Neural cell (in vitro differentiated cells): ENCODE measurements around the gene RBMS3. TPM values are rescaled to one million over a fixed set of nuclear protein-coding genes. Genes with fewer than 3 reads are reported as not detected.

Experiments
- H2AFZ ChIP-seq: fragments of 200-600, 300-800 bp; sonication (generic), shearing (Covaris generic); 2 replicates; pipeline ENCODE4 v1.6.0; 2014; ENCODE audit warnings: low read depth, mild to moderate bottlenecking, antibody characterized with exemption, low read length, moderate library complexity
- H3F3A ChIP-seq: fragments of 200-600 bp; shearing (Covaris generic); 2 replicates; pipeline ENCODE4 v1.6.1; 2016; ENCODE audit warnings: mild to moderate bottlenecking, moderate library complexity, mixed read lengths, antibody characterized with exemption, low read length; ENCODE audit not compliant: insufficient read depth, poor library complexity, severe bottlenecking
- H3K27ac ChIP-seq: fragments of 200-600, 300-800 bp; sonication (generic), shearing (Covaris generic); 2 replicates; pipeline ENCODE4 v1.5.1; 2014; ENCODE audit warnings: mild to moderate bottlenecking, low read length, moderate library complexity
- H3K27me3 ChIP-seq: fragments of 300-800, 200-600 bp; sonication (generic), shearing (Covaris generic); 2 replicates; pipeline ENCODE4 v1.6.0; 2014; ENCODE audit warnings: mild to moderate bottlenecking, low read depth, low read length, moderate library complexity; ENCODE audit not compliant: insufficient read depth
- H3K36me3 ChIP-seq: fragments of 300-800, 200-600 bp; sonication (generic), shearing (Covaris generic); 2 replicates; pipeline ENCODE4 v1.5.1; 2014; ENCODE audit warnings: mild to moderate bottlenecking, antibody characterized with exemption, low read length, moderate library complexity; ENCODE audit not compliant: insufficient read depth
- H3K4me2 ChIP-seq: fragments of 300-800, 200-600 bp; sonication (generic), shearing (Covaris generic); 2 replicates; pipeline ENCODE4 v1.6.0; 2014; ENCODE audit warnings: mild to moderate bottlenecking, low read length
- H3K4me3 ChIP-seq: fragments of 300-800, 200-600 bp; sonication (generic), shearing (Covaris generic); 2 replicates; pipeline ENCODE4 v1.5.1; 2014; ENCODE audit warnings: mild to moderate bottlenecking, low read length, moderate library complexity
- H3K79me2 ChIP-seq: fragments of 200-600 bp; shearing (Covaris generic); replicated peaks from 2 replicates; pipeline ENCODE4 v1.6.0; 2014; ENCODE audit warnings: mild to moderate bottlenecking, low read length, moderate library complexity; ENCODE audit not compliant: insufficient read depth
- H3K9ac ChIP-seq: fragments of 300-800, 200-600 bp; sonication (generic), shearing (Covaris generic); 2 replicates; pipeline ENCODE4 v1.6.1; 2016; ENCODE audit warnings: mild to moderate bottlenecking, low read length, mixed read lengths
- H3K9me2 ChIP-seq: fragments of 200-600 bp; shearing (Covaris generic); 2 replicates; pipeline ENCODE4 v1.6.1; 2016; ENCODE audit warnings: mild to moderate bottlenecking, low read length, mixed read lengths; ENCODE audit not compliant: insufficient read depth
- H3K9me3 ChIP-seq: fragments of 200-600, 300-800 bp; sonication (generic), shearing (Covaris generic); 2 replicates; pipeline ENCODE4 v1.6.1; 2016; ENCODE audit warnings: mild to moderate bottlenecking, mixed run types, low read length, moderate library complexity, mixed read lengths
- H4K20me1 ChIP-seq: fragments of 200-600 bp; shearing (Covaris generic); 2 replicates; pipeline ENCODE4 v1.6.1; 2016; ENCODE audit warnings: mild to moderate bottlenecking, mixed run types; ENCODE audit not compliant: insufficient read depth
- CTCF ChIP-seq: fragments of 450-650 bp; IDR thresholded peaks from 2 replicates; pipeline ENCODE4 v1.5.1; 2014; ENCODE audit warnings: antibody characterized with exemption, mild to moderate bottlenecking, moderate library complexity; ENCODE audit not compliant: poor library complexity, severe bottlenecking
- EP300 ChIP-seq: fragments of 450-650 bp; conservative IDR thresholded peaks from 2 replicates; pipeline ENCODE4 v1.6.1; 2014; ENCODE audit warnings: antibody characterized with exemption, mild to moderate bottlenecking, moderate library complexity; ENCODE audit not compliant: poor library complexity, severe bottlenecking
- EZH2 ChIP-seq: fragments of 200-600, 300-800 bp; shearing (Covaris generic), sonication (generic); IDR thresholded peaks from 2 replicates; pipeline ENCODE4 v1.6.1; 2014; ENCODE audit warnings: antibody characterized with exemption, low read length, borderline replicate concordance, mild to moderate bottlenecking; ENCODE audit not compliant: insufficient read depth, poor library complexity, severe bottlenecking
- MXI1 ChIP-seq: fragments of 450-650 bp; conservative IDR thresholded peaks from 2 replicates; pipeline ENCODE4 v1.6.1; 2014; ENCODE audit warnings: antibody characterized with exemption, mild to moderate bottlenecking; ENCODE audit not compliant: poor library complexity, severe bottlenecking
- POLR2AphosphoS5 ChIP-seq: IDR thresholded peaks from 2 replicates; pipeline ENCODE4 v1.6.1; 2012
- RAD21 ChIP-seq: fragments of 450-650 bp; conservative IDR thresholded peaks from 2 replicates; pipeline ENCODE4 v1.6.1; 2014; ENCODE audit warnings: antibody characterized with exemption, mild to moderate bottlenecking, moderate library complexity
- REST ChIP-seq: IDR thresholded peaks from 2 replicates; pipeline ENCODE4 v1.6.1; 2012; ENCODE audit warnings: borderline replicate concordance
- SMC3 ChIP-seq: fragments of 450-650 bp; conservative IDR thresholded peaks from 2 replicates; pipeline ENCODE4 v1.6.1; 2014; ENCODE audit warnings: antibody characterized with exemption, mild to moderate bottlenecking, moderate library complexity; ENCODE audit not compliant: poor library complexity
- TAF1 ChIP-seq: IDR thresholded peaks from 2 replicates; pipeline ENCODE4 v1.6.1; 2012; ENCODE audit warnings: low read depth
- polyA plus RNA-seq: library from polyadenylated mRNA; depleted of rRNA; stranded (reverse); fragments of >200 nt; gene quantifications from 2 replicates; pipeline ENCODE4 v1.2.3, GENCODE V29; 2014

Gene RBMS3
- polyA plus RNA-seq, 1 donor from 2014 or later: 0.53 TPM

GRCh38 chr3:29991198-29991597 is 710.3 kb downstream of the RBMS3 start:
- Histone ChIP-seq H3K4me3 (no peak overlapping the region), H3K27ac (no peak overlapping the region), H3F3A (no peaks in the 10 kb centered on the region), H4K20me1 (no peaks in the 10 kb centered on the region), H3K4me2 (no peak overlapping the region), H2AFZ (no peak overlapping the region), H3K9me2 (no peaks in the 10 kb centered on the region), H3K9me3 (no peaks in the 10 kb centered on the region), H3K27me3 (no peaks in the 10 kb centered on the region), H3K79me2 (no peaks in the 10 kb centered on the region), H3K36me3 (no peaks in the 10 kb centered on the region), H3K9ac (no peak overlapping the region)
- TF ChIP-seq TAF1 (no peak), RAD21 (no peak), CTCF (no peak), SMC3 (no peak), POLR2AphosphoS5 (no peak), MXI1 (no peak)

- no peak overlapping the region for H2AFZ ChIP-seq
- no peak overlapping the region for H3K9ac ChIP-seq
- TF ChIP-seq POLR2AphosphoS5: no peak
- TF ChIP-seq EP300: no peak
- TF ChIP-seq MXI1: no peak
- TF ChIP-seq REST: no peak
- TF ChIP-seq RAD21: no peak
- TF ChIP-seq EZH2: no peak
- no peak for TF ChIP-seq SMC3
- TF ChIP-seq TAF1: no peak
- no peak for TF ChIP-seq CTCF
- H3K79me2 ChIP-seq: no peaks in the 10 kb centered on the region
- no peak overlapping the region for H3K27ac ChIP-seq
- no peaks in the 10 kb centered on the region for H3K9me3 ChIP-seq
- H3K27me3 ChIP-seq: no peaks in the 10 kb centered on the region
- no peaks in the 10 kb centered on the region for H3K9me2 ChIP-seq
- no peaks in the 10 kb centered on the region for H3F3A ChIP-seq
- H3K4me3 ChIP-seq: no peak overlapping the region
- H3K4me2 ChIP-seq: no peak overlapping the region
- H3K36me3 ChIP-seq: no peaks in the 10 kb centered on the region
- H4K20me1 ChIP-seq: no peaks in the 10 kb centered on the region
Observed at GRCh38 chr3:30002797-30003196, 721.9 kb downstream of the RBMS3 start.
